ENCODE results near the gene FAM184B.

The FAM184B gene

DNA sequence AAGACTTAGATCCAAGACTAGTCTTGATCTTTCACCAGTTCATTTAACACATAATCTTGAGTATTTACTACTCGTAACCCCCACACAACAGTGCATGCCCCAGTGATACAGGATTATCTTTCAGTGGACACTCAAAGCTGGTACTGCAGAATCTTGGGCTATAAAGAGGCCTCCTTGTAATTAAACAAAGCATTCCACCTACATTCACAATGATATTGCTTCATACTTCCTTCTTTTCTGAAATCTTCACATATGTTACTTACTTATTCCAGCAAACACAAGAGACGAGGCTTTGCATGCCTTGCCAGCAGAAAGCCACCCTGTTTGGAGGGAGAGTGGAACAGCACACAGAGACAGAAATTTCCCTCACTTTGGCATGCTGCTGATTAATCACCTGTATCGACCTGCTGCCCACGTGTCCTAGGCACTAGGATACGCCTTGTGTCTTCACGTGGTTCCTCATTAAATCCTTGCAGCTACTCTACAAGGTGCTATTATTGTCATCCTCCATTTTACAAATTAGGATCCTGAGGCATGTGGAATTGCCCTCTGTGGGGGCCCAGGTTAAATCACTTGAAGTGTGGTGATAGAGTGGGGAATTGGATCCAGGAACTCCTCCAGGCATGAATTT is 77.3 kb downstream of the FAM184B start:
- no peak for DNase-seq
- Histone ChIP-seq H3K4me1 (no peaks in the 10 kb centered on the region), H3K4me3 (ENCODE audit: low read depth, low read length) (no peak overlapping the region), H3K9me3 (no peaks in the 10 kb centered on the region), H3K27me3 (no peaks in the 10 kb centered on the region), H3K36me3 (no peaks in the 10 kb centered on the region)
- TF ChIP-seq, protein P1, sequence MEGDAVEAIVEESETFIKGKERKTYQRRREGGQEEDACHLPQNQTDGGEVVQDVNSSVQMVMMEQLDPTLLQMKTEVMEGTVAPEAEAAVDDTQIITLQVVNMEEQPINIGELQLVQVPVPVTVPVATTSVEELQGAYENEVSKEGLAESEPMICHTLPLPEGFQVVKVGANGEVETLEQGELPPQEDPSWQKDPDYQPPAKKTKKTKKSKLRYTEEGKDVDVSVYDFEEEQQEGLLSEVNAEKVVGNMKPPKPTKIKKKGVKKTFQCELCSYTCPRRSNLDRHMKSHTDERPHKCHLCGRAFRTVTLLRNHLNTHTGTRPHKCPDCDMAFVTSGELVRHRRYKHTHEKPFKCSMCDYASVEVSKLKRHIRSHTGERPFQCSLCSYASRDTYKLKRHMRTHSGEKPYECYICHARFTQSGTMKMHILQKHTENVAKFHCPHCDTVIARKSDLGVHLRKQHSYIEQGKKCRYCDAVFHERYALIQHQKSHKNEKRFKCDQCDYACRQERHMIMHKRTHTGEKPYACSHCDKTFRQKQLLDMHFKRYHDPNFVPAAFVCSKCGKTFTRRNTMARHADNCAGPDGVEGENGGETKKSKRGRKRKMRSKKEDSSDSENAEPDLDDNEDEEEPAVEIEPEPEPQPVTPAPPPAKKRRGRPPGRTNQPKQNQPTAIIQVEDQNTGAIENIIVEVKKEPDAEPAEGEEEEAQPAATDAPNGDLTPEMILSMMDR (IDR thresholded peaks at IDR 0.05; ENCODE audit: low read depth, low read length): no peak

DNA sequence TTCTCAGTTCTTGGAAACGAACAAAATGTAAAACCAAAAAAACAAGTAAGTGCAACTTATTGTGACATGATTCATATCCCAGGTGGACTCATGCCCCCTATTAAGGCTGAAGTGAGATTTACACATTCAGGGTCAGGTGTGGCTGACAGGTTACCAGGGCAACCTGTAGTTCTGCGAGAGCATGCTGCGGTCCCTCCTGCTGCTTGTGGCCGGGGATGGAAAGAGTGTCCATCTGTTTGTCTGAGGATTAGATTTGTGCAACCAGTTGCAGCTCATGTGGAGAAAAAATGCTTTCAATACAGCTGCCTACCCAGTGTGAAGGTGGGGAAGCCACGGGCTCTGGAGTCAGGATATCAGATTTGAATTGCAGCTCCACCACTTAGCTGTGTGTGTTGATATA is 78.8 kb downstream of the FAM184B start:
- Histone ChIP-seq H3K27me3 (no peaks in the 10 kb centered on the region), H3K4me1 (no peaks in the 10 kb centered on the region), H3K9me3 (no peaks in the 10 kb centered on the region), H3K4me3 (ENCODE audit: low read depth, low read length) (no peak overlapping the region), H3K36me3 (no peaks in the 10 kb centered on the region)
- TF ChIP-seq, protein P1 (IDR thresholded peaks at IDR 0.05; ENCODE audit: low read depth, low read length): no peak
- no peak for DNase-seq

DNA sequence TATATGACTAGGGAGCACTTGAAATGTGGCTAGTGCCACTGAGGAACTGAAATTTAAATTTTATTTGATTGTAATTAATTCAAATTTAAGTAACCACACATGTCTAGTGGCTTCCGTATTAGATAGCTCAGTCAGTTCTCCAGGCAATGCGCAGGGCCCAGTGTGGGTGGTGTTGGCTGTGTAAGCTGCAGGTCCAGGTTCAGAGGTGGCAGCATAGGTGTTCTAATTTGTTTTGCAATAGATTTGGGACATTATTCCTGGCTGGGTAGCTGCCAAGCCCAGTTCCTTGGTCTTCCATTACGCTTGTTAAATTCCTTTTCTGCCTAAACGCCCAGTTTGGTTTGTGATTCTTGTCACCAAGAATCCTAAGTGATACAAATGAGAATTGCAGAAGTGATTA is 79.5 kb downstream of the FAM184B start:
- Histone ChIP-seq H3K27me3 (no peaks in the 10 kb centered on the region), H3K9me3 (no peaks in the 10 kb centered on the region), H3K36me3 (no peaks in the 10 kb centered on the region), H3K4me1 (no peaks in the 10 kb centered on the region), H3K4me3 (ENCODE audit: low read depth, low read length) (no peak overlapping the region)
- TF ChIP-seq, protein P1 (IDR thresholded peaks at IDR 0.05; ENCODE audit: low read depth, low read length): no peak
- DNase-seq: no peak

DNA sequence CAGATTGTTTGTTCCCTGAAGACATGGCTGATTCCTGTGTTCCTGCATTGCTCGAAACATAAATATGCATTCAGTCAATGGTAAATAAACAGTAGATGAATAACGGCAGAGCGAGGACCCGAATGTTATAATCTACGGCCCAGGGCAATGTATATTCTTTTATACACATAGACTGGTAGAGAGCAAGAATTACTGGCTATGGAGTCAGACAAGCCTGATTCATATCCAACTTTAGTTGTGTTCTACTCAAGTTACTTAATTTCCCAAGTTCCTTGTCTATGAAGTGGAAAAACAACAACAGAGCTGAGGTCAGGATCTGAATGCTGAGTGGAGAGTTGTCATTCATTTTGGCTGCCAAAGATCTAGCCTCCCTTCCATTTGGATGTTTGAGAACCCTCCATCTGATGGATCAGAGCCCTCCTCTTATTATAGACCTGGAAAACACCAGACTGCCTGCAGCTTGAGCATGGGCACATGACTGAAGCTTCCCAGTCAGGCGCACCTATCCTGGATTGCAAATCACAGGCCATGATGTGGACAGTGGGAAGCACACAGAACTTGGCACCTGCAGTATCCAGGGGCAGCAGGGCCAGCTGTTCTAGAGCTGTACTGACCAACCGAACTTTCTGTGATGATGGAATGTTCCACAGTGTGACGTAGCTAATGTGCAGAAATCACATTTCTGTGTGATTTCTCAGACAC is 80.1 kb downstream of the FAM184B start:
- TF ChIP-seq, protein P1 (IDR thresholded peaks at IDR 0.05; ENCODE audit: low read depth, low read length): no peak
- Histone ChIP-seq H3K4me3 (ENCODE audit: low read depth, low read length) (no peak overlapping the region), H3K4me1 (no peaks in the 10 kb centered on the region), H3K27me3 (no peaks in the 10 kb centered on the region), H3K9me3 (no peaks in the 10 kb centered on the region), H3K36me3 (no peaks in the 10 kb centered on the region)
- no peak for DNase-seq

DNA sequence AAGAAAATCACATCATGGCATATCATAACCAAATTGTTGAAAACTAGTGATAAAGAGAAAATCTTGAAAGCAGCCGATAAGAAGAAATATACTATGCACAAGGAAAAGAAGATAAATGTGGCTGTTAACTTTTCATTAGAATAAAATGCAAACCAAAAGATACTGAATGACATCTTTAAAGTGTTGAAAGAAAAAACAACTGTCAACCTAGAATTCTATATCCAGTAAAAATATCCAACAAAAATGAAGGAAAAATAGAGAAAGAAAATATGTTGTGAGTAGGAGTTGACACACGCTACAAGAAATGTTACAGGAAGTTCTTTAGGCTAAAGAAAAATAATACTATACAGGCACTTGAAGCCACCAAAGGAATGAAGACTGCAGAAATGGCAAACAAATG is 82.0 kb downstream of the FAM184B start:
- TF ChIP-seq, protein P1 (IDR thresholded peaks at IDR 0.05; ENCODE audit: low read depth, low read length): no peak
- Histone ChIP-seq H3K36me3 (no peaks in the 10 kb centered on the region), H3K4me1 (no peaks in the 10 kb centered on the region), H3K27me3 (no peaks in the 10 kb centered on the region), H3K4me3 (ENCODE audit: low read depth, low read length) (no peak overlapping the region), H3K9me3 (no peaks in the 10 kb centered on the region)
- DNase-seq: no peak

DNA sequence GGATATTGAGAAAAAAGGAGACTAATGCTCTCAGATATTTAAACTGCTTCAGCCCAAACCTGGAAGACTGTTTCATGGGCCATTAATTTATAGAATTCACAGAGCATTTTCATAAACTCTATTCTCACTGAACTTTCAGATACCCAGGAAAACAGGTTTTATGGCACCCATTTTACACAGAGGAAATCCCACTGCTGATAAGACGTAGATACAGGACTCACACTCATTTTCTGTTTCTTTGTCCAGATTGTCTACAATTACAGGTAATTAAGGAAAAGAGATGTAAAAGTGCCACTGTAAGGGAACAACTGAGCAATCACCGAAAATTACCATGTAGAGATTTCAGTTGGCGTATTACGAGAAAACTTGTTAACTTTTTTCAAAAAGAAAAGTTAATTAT is 83.3 kb downstream of the FAM184B start:
- no peaks in the 10 kb centered on the region for H3K9me3 ChIP-seq
- H3K36me3 ChIP-seq: no peaks in the 10 kb centered on the region
- no peak overlapping the region for H3K4me3 ChIP-seq (ENCODE audit: low read depth, low read length)
- no peak for DNase-seq
- no peaks in the 10 kb centered on the region for H3K4me1 ChIP-seq
- TF ChIP-seq, protein P1 (IDR thresholded peaks at IDR 0.05; ENCODE audit: low read depth, low read length): no peak
- H3K27me3 ChIP-seq: no peaks in the 10 kb centered on the region

Data from BE2C (cell line).